ENCODE data around the gene DOCK6.

DNA sequence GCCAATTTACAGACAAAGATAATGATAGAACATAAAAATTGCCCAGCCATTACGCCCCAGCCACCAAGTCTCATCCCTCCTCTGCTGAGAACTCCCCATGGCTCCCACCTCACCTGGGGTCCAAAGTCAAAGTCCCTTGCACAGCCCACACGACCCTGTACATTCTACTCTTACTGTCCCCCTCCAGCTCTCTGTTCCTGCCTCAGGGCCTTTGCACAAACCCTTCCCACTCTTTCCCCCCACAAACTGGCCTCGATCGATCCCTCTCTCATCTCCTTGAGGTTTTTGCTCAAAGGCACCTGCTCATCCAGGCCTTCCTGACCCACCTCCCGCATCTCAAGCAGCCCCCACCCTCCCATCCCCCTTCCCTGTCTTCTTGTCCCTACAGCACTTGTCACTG lies 1.3 kb downstream of the DOCK6 start:
- TF ChIP-seq GATA1 (IDR thresholded peaks at IDR 0.05; ENCODE audit: low read depth, low read length) (no peak), POLR2A (IDR thresholded peaks at IDR 0.05; ENCODE audit: low read length) (no peak)

Data from erythroblast (primary cell).